GM12864 (cell line): ENCODE measurements around the gene TRAPPC10.
A peak's percentile ranks its signal among the peaks of the same experiment; 100 is the strongest.

Experiments used
- DNase-seq: peaks from one replicate; pipeline ENCODE4 v3.0.0-alpha.2; 2011; ENCODE audit warnings: low read depth
- H3K4me3 ChIP-seq: 2 replicates; pipeline ENCODE4 v1.5.1; 2011; ENCODE audit warnings: mild to moderate bottlenecking, low read depth, low read length, control low read depth
- CTCF ChIP-seq: IDR thresholded peaks from 2 replicates; pipeline ENCODE4 v1.5.1; 2011; ENCODE audit warnings: low read depth, mild to moderate bottlenecking, moderate library complexity, low read length, control low read depth, inconsistent platforms; ENCODE audit errors: missing control alignments

TRAPPC10 gene

GRCh38 chr21:44012474-44013379, 618 bp downstream of the TRAPPC10 start:
- DNase-seq: no peak
- TF ChIP-seq CTCF: peak; percentile 51
- H3K4me3 ChIP-seq: peak overlapping the region; percentile 96

GRCh38 chr21:44013380-44014088, 1.4 kb downstream of the TRAPPC10 start:
- no peak for TF ChIP-seq CTCF
- DNase-seq: no peak

GRCh38 chr21:44017601-44018000, 5.5 kb downstream of the TRAPPC10 start:
- TF ChIP-seq CTCF: no peak
- no peak overlapping the region for H3K4me3 ChIP-seq
- no peak for DNase-seq

More at GRCh38 chr21:44013380-44014088, 1.4 kb downstream of the TRAPPC10 start:
- peak overlapping the region; percentile 96 for H3K4me3 ChIP-seq

GRCh38 chr21:44018127-44018526, 6.0 kb downstream of the TRAPPC10 start:
- TF ChIP-seq CTCF: no peak
- H3K4me3 ChIP-seq: no peak overlapping the region
- no peak for DNase-seq

GRCh38 chr21:44018813-44019567, 6.9 kb downstream of the TRAPPC10 start:
- H3K4me3 ChIP-seq: no peak overlapping the region
- no peak for DNase-seq
- no peak for TF ChIP-seq CTCF

- no peak overlapping the region for H3K4me3 ChIP-seq
- DNase-seq: no peak
- TF ChIP-seq CTCF: no peak
Measured at GRCh38 chr21:44019568-44019958, 7.5 kb downstream of the TRAPPC10 start.
